ENCODE data around the gene APBB1IP. TPM values are rescaled to one million over a fixed set of nuclear protein-coding genes. Genes with fewer than 3 reads are reported as not detected.

APBB1IP gene
- total RNA-seq, 1 experiment from 2014 or later = not detected

DNA sequence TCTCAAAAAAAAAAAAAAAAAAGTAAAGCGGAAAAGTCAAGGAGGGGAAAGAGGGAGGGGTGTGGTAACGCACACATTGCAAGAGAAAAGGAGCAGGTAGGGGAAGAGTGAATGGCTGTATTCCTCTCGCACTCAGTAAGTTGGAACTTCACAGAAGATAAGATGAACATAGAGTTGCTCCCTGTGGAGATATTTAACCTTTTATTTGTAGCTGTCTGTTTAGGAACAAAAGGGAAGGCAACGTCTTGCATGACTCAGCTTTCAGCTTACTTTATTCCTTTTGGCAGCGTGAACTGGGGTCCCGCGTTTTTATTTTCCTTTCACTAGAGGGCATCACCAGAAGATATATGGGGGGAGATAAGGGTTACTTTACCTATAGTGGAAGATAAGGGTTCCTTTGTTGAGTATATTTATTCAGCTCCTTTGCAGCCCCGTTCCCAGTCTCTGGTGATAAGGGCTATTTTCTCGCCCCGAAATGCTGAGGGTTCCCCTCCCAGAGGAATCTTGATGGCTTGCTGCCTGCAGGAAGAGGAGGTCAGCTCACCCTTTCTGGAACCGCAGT is 78.5 kb downstream of the APBB1IP start:
- no peaks in the 10 kb centered on the region for H3K9me3 ChIP-seq (ENCODE audit: control insufficient read depth, low read depth, low read length)
- no peak overlapping the region for H2BK12ac ChIP-seq (ENCODE audit: insufficient read length, low read depth, low read length)
- no peak overlapping the region for H4K91ac ChIP-seq (ENCODE audit: insufficient read length, low read depth, low read length)
- peak overlapping the region in 1 of 2 experiments; percentile 11; a peak in 2 of 5 replicates for H3K4me3 Mint-ChIP-seq
- no CpG with 5 or more reads among the region's 11 CpGs for WGBS (ENCODE audit: extremely low coverage, insufficient read length, low lambda C conversion rate)
- no peak overlapping the region for H3K9ac ChIP-seq (ENCODE audit: extremely low read depth, insufficient read length, low read length)
- H3K4me1 ChIP-seq (ENCODE audit: insufficient read depth, low read length) = no peaks in the 10 kb centered on the region; the same call in 1 of the 2 replicates
- no peak overlapping the region for H2AK5ac ChIP-seq (ENCODE audit: insufficient read length, low read length)
- no peaks in the 10 kb centered on the region for H3K27me3 ChIP-seq (ENCODE audit: insufficient read depth, low read length)
- H3K14ac ChIP-seq (ENCODE audit: insufficient read depth, low read length) = no peak overlapping the region
- no peaks in the 10 kb centered on the region for H3K79me1 ChIP-seq (ENCODE audit: insufficient read depth, low read depth, low read length, poor library complexity, severe bottlenecking)
- H3K4me2 ChIP-seq (ENCODE audit: insufficient read depth, insufficient read length, low read length) = no peak overlapping the region
- no peak overlapping the region for H2BK120ac ChIP-seq (ENCODE audit: low read depth, low read length, poor library complexity, severe bottlenecking)
- peaks cover 18 to 20% of the 10 kb centered on the region in 2 experiments for H3K4me1 Mint-ChIP-seq
- no peak overlapping the region for H2BK20ac ChIP-seq (ENCODE audit: low read depth, low read length, poor library complexity, severe bottlenecking)
- H3K27ac ChIP-seq (ENCODE audit: insufficient read length, low read depth, low read length) = no peak overlapping the region
- no peak overlapping the region for H3K56ac ChIP-seq (ENCODE audit: insufficient read length, low read depth, low read length)
- H3K23ac ChIP-seq (ENCODE audit: insufficient read length, low read depth, low read length) = no peak overlapping the region
- peak; percentile 33 for DNase-seq
- H3K23me2 ChIP-seq (ENCODE audit: insufficient read length, low read depth, low read length, poor library complexity, severe bottlenecking) = no peaks in the 10 kb centered on the region
- no peak overlapping the region for H3K18ac ChIP-seq (ENCODE audit: insufficient read length, low read depth, low read length)
- no peak overlapping the region for H2BK5ac ChIP-seq (ENCODE audit: insufficient read length, low read length)
- H2AFZ ChIP-seq (ENCODE audit: low read length) = peak overlapping the region; percentile 73
- no peaks in the 10 kb centered on the region for H3K79me2 ChIP-seq (ENCODE audit: insufficient read depth, low read length)
- no peak overlapping the region for H4K5ac ChIP-seq (ENCODE audit: insufficient read length, low read depth, low read length)
- no peaks in the 10 kb centered on the region; the same call in 1 of the 2 replicates for H3K27me3 Mint-ChIP-seq (ENCODE audit: low read depth)
- no peak overlapping the region for H3K4ac ChIP-seq (ENCODE audit: low read depth, low read length)
- peak; percentile 26; the same call in 1 of the 3 replicates for TF ChIP-seq CTCF (conservative IDR thresholded peaks at IDR 0.05)
- H3K36me3 Mint-ChIP-seq (ENCODE audit: insufficient read depth in 1 of 3, low read depth in 3 of 3) = peaks cover 0 to 10% (median 0%) of the 10 kb centered on the region in 3 experiments; a peak in 3 of 7 replicates
- H3K27ac Mint-ChIP-seq = peak overlapping the region in 1 of 3 experiments; percentile 15; a peak in 1 of 7 replicates
- H4K8ac ChIP-seq (replicated peaks; ENCODE audit: insufficient read length, low read depth, low read length) = no peak overlapping the region
- no peaks in the 10 kb centered on the region for H4K20me1 ChIP-seq (ENCODE audit: control insufficient read depth, insufficient read depth, insufficient read length)
- H3T11ph ChIP-seq (ENCODE audit: low read length) = no peak overlapping the region
- no peak overlapping the region for H2BK15ac ChIP-seq (ENCODE audit: low read depth, low read length)
- H3K9me3 Mint-ChIP-seq = peaks cover 8% of the 10 kb centered on the region in 2 experiments

All from H9 (cell line).